Endothelial cell of umbilical vein (primary cell): ENCODE data around the gene AKT3. TPM values are rescaled to one million over a fixed set of nuclear protein-coding genes. Genes with fewer than 3 reads are reported as not detected.

Experiments used
- BruUV-seq: library from RNA; stranded (reverse); fragments of 400-500 nt; replicated peaks from 2 replicates; lab custom pipeline; 2021; lab: Mats Ljungman, UMichigan
- CTCF ChIA-PET: fragments of 300-600, 350-600 bp; sonication (Branson Sonifier 250); formaldehyde crosslinking; loops from one replicate; lab custom pipeline; 2021; ENCODE audit warnings: antibody characterized with exemption, inconsistent platforms; lab: Charles Lee
- POLR2A ChIA-PET: fragments of 300-600, 350-600 bp; sonication (Branson Sonifier 250); formaldehyde crosslinking; loops from one replicate; lab custom pipeline; 2021; ENCODE audit warnings: antibody characterized with exemption, inconsistent platforms; lab: Charles Lee
- DNase-seq: peaks from one replicate; pipeline ENCODE4 v3.0.0-alpha.2; 2011; ENCODE audit warnings: low read depth, low spot score
- FAIRE-seq: peaks from 2 replicates; lab custom pipeline; 2011; peaks lifted over from hg19 to GRCh38; lab: Jason Lieb, UNC
- H2AFZ ChIP-seq: 2 replicates; pipeline ENCODE4 v1.6.0; 2012; ENCODE audit warnings: low read depth, low read length, control low read depth, inconsistent platforms
- H3K27ac ChIP-seq: 2 replicates; pipeline ENCODE4 v1.5.1; 2011; ENCODE audit warnings: low read depth, mild to moderate bottlenecking, control low read depth, low read length, moderate library complexity; ENCODE audit not compliant: insufficient read depth
- H3K27me3 ChIP-seq, 2 experiments: 2 replicates each; pipeline versions ENCODE4 v1.6.0 to v1.6.1; 2011; ENCODE audit warnings: low read length in 2 of 2, mixed read lengths in 1 of 2; ENCODE audit not compliant: control insufficient read depth in 2 of 2, insufficient read depth in 2 of 2
- H3K36me3 ChIP-seq, 2 experiments: 2 replicates in 1 of 2; 3 replicates in 1 of 2; pipeline ENCODE4 v1.5.1; 2011; ENCODE audit warnings: low read length in 2 of 2, mild to moderate bottlenecking in 1 of 2, moderate library complexity in 1 of 2; ENCODE audit not compliant: control insufficient read depth in 2 of 2, insufficient read depth in 2 of 2; ENCODE audit errors: extremely low read depth in 1 of 2
- H3K4me1 ChIP-seq: 3 replicates; pipeline ENCODE4 v1.5.1; 2011; ENCODE audit warnings: mild to moderate bottlenecking, low read length; ENCODE audit not compliant: control insufficient read depth, insufficient read depth; ENCODE audit errors: extremely low read depth
- H3K4me2 ChIP-seq: 2 replicates; pipeline ENCODE4 v1.6.1; 2011; ENCODE audit warnings: low read length, control low read depth, mixed read lengths; ENCODE audit not compliant: insufficient read depth
- H3K4me3 ChIP-seq, 3 experiments: fragments of 200-600 bp in 1 of 3; sonication (generic), shearing (Covaris generic) in 1 of 3; replicated peaks in 1 of 3; 2 replicates each; pipeline ENCODE4 v1.5.1; 2011 to 2016; ENCODE audit warnings: control low read depth in 3 of 3, low read length in 3 of 3, mild to moderate bottlenecking in 2 of 3, inconsistent platforms in 1 of 3, low read depth in 1 of 3, moderate library complexity in 1 of 3; ENCODE audit not compliant: insufficient read depth in 1 of 3
- H3K79me2 ChIP-seq: 2 replicates; pipeline ENCODE4 v1.6.0; 2012; ENCODE audit warnings: low read length, inconsistent platforms; ENCODE audit not compliant: control insufficient read depth, insufficient read depth
- H3K9ac ChIP-seq: replicated peaks from 2 replicates; pipeline ENCODE3; 2011; ENCODE audit warnings: low read length, control low read depth; ENCODE audit not compliant: insufficient read depth; ENCODE audit errors: extremely low read depth
- H3K9me1 ChIP-seq: replicated peaks from 3 replicates; pipeline ENCODE4 v1.6.0; 2011; ENCODE audit warnings: mild to moderate bottlenecking, low read length; ENCODE audit not compliant: control insufficient read depth, insufficient read depth; ENCODE audit errors: extremely low read depth
- H3K9me3 ChIP-seq: replicated peaks from 2 replicates; pipeline ENCODE4 v1.5.1; 2012; ENCODE audit warnings: low read length, inconsistent platforms; ENCODE audit not compliant: control insufficient read depth, insufficient read depth
- H4K20me1 ChIP-seq: replicated peaks from 2 replicates; pipeline ENCODE3; 2011; ENCODE audit warnings: mild to moderate bottlenecking, low read length; ENCODE audit not compliant: control insufficient read depth, insufficient read depth; ENCODE audit errors: extremely low read depth
- EZH2 ChIP-seq: IDR thresholded peaks from 2 replicates; pipeline ENCODE4 v1.6.1; 2012; ENCODE audit warnings: borderline replicate concordance, low read depth, mild to moderate bottlenecking, moderate library complexity, low read length, inconsistent platforms; ENCODE audit not compliant: severe bottlenecking
- FOS ChIP-seq: IDR thresholded peaks from 2 replicates; pipeline ENCODE4 v1.6.1; 2011; ENCODE audit warnings: mild to moderate bottlenecking, low read length, moderate library complexity, borderline replicate concordance; ENCODE audit not compliant: insufficient read depth
- GATA2 ChIP-seq: IDR thresholded peaks from 2 replicates; pipeline ENCODE4 v1.7.0; 2011; ENCODE audit warnings: low read depth, mild to moderate bottlenecking, moderate library complexity, mixed read lengths, low read length; ENCODE audit not compliant: insufficient read length, insufficient read depth
- JUN ChIP-seq: IDR thresholded peaks from 2 replicates; pipeline ENCODE4 v1.6.1; 2011; ENCODE audit warnings: borderline replicate concordance, low read depth; ENCODE audit not compliant: insufficient read length, insufficient read depth
- MYC ChIP-seq: IDR thresholded peaks from one replicate; pipeline ENCODE4 v1.6.1; 2011; ENCODE audit warnings: mild to moderate bottlenecking, low read depth, low read length
- POLR2A ChIP-seq: IDR thresholded peaks from 2 replicates; pipeline ENCODE4 v1.6.1; 2012; ENCODE audit warnings: low read depth, mild to moderate bottlenecking, control low read depth, low read length
- POLR2AphosphoS5 ChIP-seq: IDR thresholded peaks from 2 replicates; pipeline ENCODE4 v1.6.1; 2012; ENCODE audit warnings: low read depth, mild to moderate bottlenecking, control low read depth, low read length, moderate library complexity; ENCODE audit not compliant: insufficient read depth
- dilution Hi-C: fragments of 300-500 bp; cut with MboI; formaldehyde crosslinking; loops from one replicate; pipeline ENCODE4 v1.15.0; 2019; ENCODE audit warnings: low sequenced_read_pairs; ENCODE audit not compliant: extremely low pct_ligation_motif_present
- intact Hi-C: fragments of 100-400 bp; cut with micrococcal nuclease; formaldehyde crosslinking; loops from one replicate; pipeline ENCODE4 v1.10.0; 2022
- polyA plus RNA-seq, 4 experiments: library from polyadenylated mRNA; depleted of rRNA in 3 of 4; stranded (reverse) in 3 of 4; unstranded in 1 of 4; fragments of >200 nt; gene quantifications; 2 replicates each; pipeline versions ENCODE4 v1.2.1 to v1.2.3, GENCODE V29; 2011 to 2012; ENCODE audit warnings: missing spikeins in 1 of 4
- total RNA-seq: library from RNA; stranded (reverse); gene quantifications from 2 replicates; pipeline ENCODE4 v1.2.3, GENCODE V29; 2021
- TF ChIP-seq, protein P1 (sequence below), 2 donors: IDR thresholded peaks; 1 replicate in 1 of 2; 2 replicates in 1 of 2; pipeline ENCODE4 v1.5.1; 2011; ENCODE audit warnings: low read length in 2 of 2, mild to moderate bottlenecking in 2 of 2, moderate library complexity in 2 of 2, control low read depth in 1 of 2, inconsistent platforms in 1 of 2, low read depth in 1 of 2; ENCODE audit not compliant: insufficient read depth in 1 of 2; ENCODE audit errors: extremely low read depth in 1 of 2
- TF ChIP-seq, protein P2 (sequence below): IDR thresholded peaks from 2 replicates; pipeline ENCODE4 v1.6.1; 2011; ENCODE audit not compliant: insufficient read depth, insufficient read length

Gene AKT3
- total and polyA plus RNA-seq, 2 donors (not counting 3 experiments of a cell fraction or from before 2014, with no cell fraction given) = 20.6 to 97.1 TPM

DNA sequence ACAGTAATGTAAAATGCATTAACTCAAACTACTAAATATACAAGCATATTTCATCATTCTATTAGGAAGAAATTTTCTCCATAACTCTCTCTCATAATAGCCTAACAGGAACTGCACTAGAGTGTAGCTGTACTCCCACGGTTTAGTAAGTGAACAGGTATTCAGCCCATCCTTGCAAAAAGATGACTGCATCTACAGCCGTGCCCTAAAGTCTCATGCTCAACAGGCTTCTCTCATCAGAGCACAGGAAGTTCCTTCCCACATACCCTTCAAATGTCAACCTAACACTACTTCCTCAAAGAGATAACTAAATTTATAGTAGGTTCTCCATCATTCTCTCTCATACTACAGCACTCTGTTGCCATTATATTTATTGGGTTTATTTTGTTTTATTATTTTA lies 251.6 kb downstream of the AKT3 start:
- intact Hi-C loops = no loop called here
- Histone ChIP-seq H3K27ac (no peak overlapping the region), H3K4me2 (no peak overlapping the region)

DNA sequence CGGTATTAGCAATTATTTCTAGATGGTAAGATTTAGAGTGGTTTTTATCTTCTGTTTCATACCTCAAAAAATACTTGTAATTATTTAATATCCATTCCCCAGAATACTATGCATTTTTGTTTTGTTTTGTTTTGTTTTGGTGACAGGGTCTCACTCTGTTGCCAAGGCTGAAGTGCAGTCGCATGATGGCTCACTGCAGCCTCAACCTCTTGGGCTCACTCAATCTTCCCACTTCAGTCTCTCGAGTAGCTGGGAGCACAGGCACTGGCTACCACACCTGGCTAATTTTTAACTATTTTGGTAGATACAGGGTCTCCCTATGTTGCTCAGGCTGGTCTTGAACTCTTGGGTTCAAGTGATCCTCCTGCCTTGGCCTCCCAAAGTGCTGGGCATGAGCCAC lies 252.7 kb downstream of the AKT3 start:
- TF ChIP-seq POLR2AphosphoS5 (no peak), JUN (no peak), GATA2 (no peak), FOS (no peak), POLR2A (no peak), MYC (no peak), EZH2 (no peak)
- TF ChIP-seq, protein P1, sequence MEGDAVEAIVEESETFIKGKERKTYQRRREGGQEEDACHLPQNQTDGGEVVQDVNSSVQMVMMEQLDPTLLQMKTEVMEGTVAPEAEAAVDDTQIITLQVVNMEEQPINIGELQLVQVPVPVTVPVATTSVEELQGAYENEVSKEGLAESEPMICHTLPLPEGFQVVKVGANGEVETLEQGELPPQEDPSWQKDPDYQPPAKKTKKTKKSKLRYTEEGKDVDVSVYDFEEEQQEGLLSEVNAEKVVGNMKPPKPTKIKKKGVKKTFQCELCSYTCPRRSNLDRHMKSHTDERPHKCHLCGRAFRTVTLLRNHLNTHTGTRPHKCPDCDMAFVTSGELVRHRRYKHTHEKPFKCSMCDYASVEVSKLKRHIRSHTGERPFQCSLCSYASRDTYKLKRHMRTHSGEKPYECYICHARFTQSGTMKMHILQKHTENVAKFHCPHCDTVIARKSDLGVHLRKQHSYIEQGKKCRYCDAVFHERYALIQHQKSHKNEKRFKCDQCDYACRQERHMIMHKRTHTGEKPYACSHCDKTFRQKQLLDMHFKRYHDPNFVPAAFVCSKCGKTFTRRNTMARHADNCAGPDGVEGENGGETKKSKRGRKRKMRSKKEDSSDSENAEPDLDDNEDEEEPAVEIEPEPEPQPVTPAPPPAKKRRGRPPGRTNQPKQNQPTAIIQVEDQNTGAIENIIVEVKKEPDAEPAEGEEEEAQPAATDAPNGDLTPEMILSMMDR (IDR thresholded peaks at IDR 0.05; ENCODE audit: extremely low read depth in 1 of 2, insufficient read depth in 1 of 2, low read depth in 1 of 2, low read length in 2 of 2) = no peak
- TF ChIP-seq, protein P2, sequence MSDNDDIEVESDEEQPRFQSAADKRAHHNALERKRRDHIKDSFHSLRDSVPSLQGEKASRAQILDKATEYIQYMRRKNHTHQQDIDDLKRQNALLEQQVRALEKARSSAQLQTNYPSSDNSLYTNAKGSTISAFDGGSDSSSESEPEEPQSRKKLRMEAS = no peak
- intact Hi-C loops (no loop called here), dilution Hi-C loops (no loop called here)
- Histone ChIP-seq H3K9me3 (no peaks in the 10 kb centered on the region), H3K36me3 (no peaks in the 10 kb centered on the region), H4K20me1 (no peaks in the 10 kb centered on the region), H3K27me3 (no peaks in the 10 kb centered on the region), H3K79me2 (no peaks in the 10 kb centered on the region), H3K4me2 (no peak overlapping the region), H3K4me1 (peaks cover 2% of the 10 kb centered on the region), H2AFZ (no peak overlapping the region), H3K9me1 (no peaks in the 10 kb centered on the region), H3K27ac (no peak overlapping the region), H3K4me3 (no peak overlapping the region), H3K9ac (no peak overlapping the region)
- BruUV-seq = no TSS peak
- no peak for DNase-seq
- ChIA-PET CTCF (no interaction called here), POLR2A (no interaction called here)
- FAIRE-seq = no peak

More for the DNA sequence above, 251.6 kb downstream of the AKT3 start:
- H3K79me2 ChIP-seq = no peaks in the 10 kb centered on the region
- POLR2A ChIA-PET = no interaction called here
- H3K9me1 ChIP-seq = no peaks in the 10 kb centered on the region
- no peaks in the 10 kb centered on the region for H3K9me3 ChIP-seq
- no peaks in the 10 kb centered on the region for H3K27me3 ChIP-seq
- CTCF ChIA-PET = no interaction called here
- H3K4me1 ChIP-seq = peaks cover 2% of the 10 kb centered on the region
- no peak for FAIRE-seq
- no peak for DNase-seq
- no peak overlapping the region for H3K4me3 ChIP-seq
- no peaks in the 10 kb centered on the region for H4K20me1 ChIP-seq
- BruUV-seq = no TSS peak
- TF ChIP-seq GATA2 (no peak), EZH2 (no peak), POLR2AphosphoS5 (no peak)
- TF ChIP-seq, protein P1 (IDR thresholded peaks at IDR 0.05; ENCODE audit: extremely low read depth in 1 of 2, insufficient read depth in 1 of 2, low read depth in 1 of 2, low read length in 2 of 2) = no peak
- H2AFZ ChIP-seq = no peak overlapping the region
- no peak overlapping the region for H3K9ac ChIP-seq
- H3K36me3 ChIP-seq = no peaks in the 10 kb centered on the region
- dilution Hi-C loops = no loop called here
